Activated CD4-positive, alpha-beta T cell treated with anti-CD3 and anti-CD28 coated beads, Interleukin-2, Interleukin-6, amounts not matched to agents 100 ng/mL and 50 ng/mL, durations not matched to agents 16 hours and 8 hours (primary cell): ENCODE measurements around the gene MINDY2.

Source experiments
- DNase-seq: peaks from one replicate; pipeline ENCODE4 v3.0.0-alpha.2; 2020

The MINDY2 gene

DNA sequence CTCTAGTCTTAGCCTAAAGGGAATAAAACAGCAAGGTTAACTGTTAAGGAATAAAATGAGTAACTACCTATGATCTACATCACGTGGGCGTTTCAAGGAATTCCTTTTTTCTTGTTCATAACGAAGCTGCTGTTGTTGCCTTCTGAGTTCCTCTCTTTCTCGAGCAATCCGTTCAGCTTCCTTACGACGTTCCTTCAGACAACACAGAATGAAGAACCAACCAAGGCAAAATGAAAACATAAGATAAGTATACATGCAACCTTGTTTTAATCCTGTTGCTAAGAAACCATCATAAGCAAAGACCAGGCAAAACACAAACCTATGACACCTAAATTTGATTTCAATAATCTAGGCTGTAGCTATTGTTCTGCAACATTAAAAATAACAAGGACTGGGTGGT, 118.3 kb downstream of the MINDY2 start:
- no peak for DNase-seq

DNA sequence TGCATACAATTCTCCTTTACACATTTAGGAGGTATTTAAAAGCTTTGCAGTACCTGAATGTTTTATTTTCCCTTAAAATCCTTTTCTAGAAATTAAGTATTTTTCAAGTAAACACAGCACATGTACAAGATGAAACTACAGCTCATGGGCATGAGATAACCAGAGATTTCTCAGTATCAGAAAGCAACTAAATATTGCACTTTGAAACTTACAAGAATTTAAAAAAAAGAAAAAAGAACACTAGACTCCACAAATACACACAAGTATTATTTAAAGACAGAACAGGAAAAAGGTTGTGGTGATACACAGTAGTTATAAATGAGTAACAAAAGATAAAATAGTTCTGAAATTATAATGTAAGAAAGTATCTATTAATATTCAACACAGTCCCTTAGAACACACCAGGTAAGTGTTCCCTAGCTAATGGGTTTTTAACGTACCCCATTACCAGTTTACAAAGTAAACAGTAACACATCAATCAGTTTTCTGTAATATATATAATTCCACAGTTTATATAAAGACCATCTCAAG, 127.1 kb downstream of the MINDY2 start:
- no peak for DNase-seq

- no peak for DNase-seq
These were observed 129.5 kb downstream of the MINDY2 start for GRCh38 chr15:58900631-58901030.

GRCh38 chr15:58908550-58909309, 137.6 kb downstream of the MINDY2 start:
- no peak for DNase-seq

DNA sequence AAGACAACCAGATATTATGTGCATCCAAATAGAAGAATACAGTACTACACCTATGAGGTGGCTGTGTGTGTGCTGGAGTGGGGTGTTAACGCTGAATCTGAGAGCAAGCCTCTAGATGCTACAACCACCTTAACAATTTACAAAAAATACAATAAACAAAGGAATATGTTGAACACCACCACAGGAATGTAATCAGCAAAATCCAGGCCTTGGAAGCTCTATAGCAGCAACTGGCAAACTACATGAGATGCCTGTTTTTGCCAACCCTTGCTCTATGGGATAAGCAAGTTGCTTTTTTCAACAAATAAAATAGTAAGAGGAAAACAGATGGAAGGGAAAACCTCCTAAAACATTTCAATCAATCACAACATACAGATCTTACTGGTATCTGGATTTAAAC, 138.5 kb downstream of the MINDY2 start:
- no peak for DNase-seq

- DNase-seq, result no peak
These were observed 139.4 kb downstream of the MINDY2 start for GRCh38 chr15:58910456-58910855.
